Spleen (tissue), 11 donors: ENCODE measurements around the gene PDLIM7. TPM values are rescaled to one million over a fixed set of nuclear protein-coding genes. Genes with fewer than 3 reads are reported as not detected.

Source experiments
- DNase-seq: peaks from one replicate; pipeline ENCODE4 v3.0.0-alpha.2; 2020
- H3K27ac ChIP-seq, 8 donors: fragments of 200-600 bp; sonication (generic) in 7 of 8; 1 replicate in 4 of 8; 2 replicates in 4 of 8; pipeline versions ENCODE4 v1.5.0 to v1.8.0; 2016 to 2021; ENCODE audit warnings: inconsistent platforms in 4 of 8, mild to moderate bottlenecking in 4 of 8, moderate library complexity in 1 of 8
- H3K27me3 ChIP-seq, 7 donors: fragments of 200-600 bp; sonication (generic) in 6 of 7; replicated peaks in 1 of 7; 1 replicate in 4 of 7; 2 replicates in 3 of 7; pipeline versions ENCODE4 v1.5.0 to v1.8.0; 2016 to 2021; ENCODE audit warnings: inconsistent platforms in 3 of 7, mild to moderate bottlenecking in 1 of 7
- H3K36me3 ChIP-seq, 6 donors: fragments of 200-600 bp; sonication (generic) in 5 of 6; 1 replicate in 4 of 6; 2 replicates in 2 of 6; pipeline versions ENCODE4 v1.5.0 to v1.8.0; 2016 to 2021; ENCODE audit warnings: inconsistent platforms in 2 of 6
- H3K4me1 ChIP-seq, 6 donors: fragments of 200-600 bp; sonication (generic) in 5 of 6; 1 replicate in 3 of 6; 2 replicates in 3 of 6; pipeline versions ENCODE4 v1.5.0 to v1.8.0; 2016 to 2021; ENCODE audit warnings: inconsistent platforms in 3 of 6
- H3K4me3 ChIP-seq, 8 donors: fragments of 200-600 bp; sonication (generic) in 7 of 8; 1 replicate in 4 of 8; 2 replicates in 4 of 8; pipeline versions ENCODE4 v1.5.0 to v1.8.0; 2016 to 2021; ENCODE audit warnings: inconsistent platforms in 4 of 8, mild to moderate bottlenecking in 4 of 8, moderate library complexity in 2 of 8
- H3K9me3 ChIP-seq, 8 donors: fragments of 200-600 bp; sonication (generic) in 7 of 8; 1 replicate in 4 of 8; 2 replicates in 4 of 8; pipeline versions ENCODE4 v1.5.0 to v1.8.0; 2016 to 2021; ENCODE audit warnings: inconsistent platforms in 4 of 8
- POLR2A ChIP-seq, 3 donors: fragments of 450-650 bp; IDR thresholded peaks; one replicate each; pipeline ENCODE4 v1.5.1; 2017; ENCODE audit warnings: antibody characterized with exemption in 3 of 3, mild to moderate bottlenecking in 1 of 3
- POLR2AphosphoS5 ChIP-seq, 3 donors: sonication (generic); formaldehyde crosslinking; IDR thresholded peaks; one replicate each; pipeline ENCODE4 v1.5.1; 2017; ENCODE audit warnings: antibody characterized with exemption in 3 of 3
- WGBS, 5 donors: extraction: QIAGEN DNeasy Blood & Tissue Kit in 3 of 5; methylation state at CpG; one replicate each; pipeline versions ENCODE4 v1.1.5 to v1.1.7; 2013 to 2018; 5-methylcytosine and 5-hydroxymethylcytosine counted together
- intact Hi-C: fragments of 100-400 bp; cut with DNase I; formaldehyde crosslinking; loops from one replicate; pipeline ENCODE4 v1.15.0; 2023; ENCODE audit warnings: low total_unique reads
- polyA plus RNA-seq, 3 donors: library from polyadenylated mRNA; stranded (reverse); fragments of 200-250 nt; gene quantifications; one replicate each; pipeline ENCODE4 v1.2.1, GENCODE V29; 2013
- total RNA-seq, 7 donors: library from RNA; depleted of rRNA in 3 of 7; stranded (reverse); fragments of >200 nt in 3 of 7; fragmentation: NEBNext Ultra II Directional in 4 of 7; extraction: Animal tissue kit (Norgen Biotek cat#: 25700) in 4 of 7; gene quantifications; one replicate each; pipeline versions ENCODE4 v1.1.0 to v1.2.1, GENCODE V29; 2016 to 2021
- TF ChIP-seq, protein P1 (sequence below), 11 experiments: fragments of 200-600 bp in 7 of 11; fragments of 450-650 bp in 4 of 11; sonication (generic) in 4 of 11; IDR thresholded peaks in 8 of 11; conservative IDR thresholded peaks in 3 of 11; 1 replicate in 7 of 11; 2 replicates in 4 of 11; pipeline versions ENCODE4 v1.4.0 to v1.8.0; 2016 to 2021; ENCODE audit warnings: antibody characterized with exemption in 11 of 11, inconsistent platforms in 4 of 11, mild to moderate bottlenecking in 1 of 11
- donor health status: healthy with polysubstance abuse.
- donor health status: DM: no; HTN: no; CAD: no; lungs with moderate emphysema.
- donor health status: DM: no; HTN: no; CAD: no.
- donor health status: Bipolar disorder and iron deficiency.
- donor health status: healthy.
- donor health status: DM: no; HTN: no; CAD: no.
- donor health status: DM: yes; HTN: yes; CAD: no.

The PDLIM7 gene
- total and polyA plus RNA-seq, 10 donors = 42.5 to 220 (median 85.1) TPM

DNA sequence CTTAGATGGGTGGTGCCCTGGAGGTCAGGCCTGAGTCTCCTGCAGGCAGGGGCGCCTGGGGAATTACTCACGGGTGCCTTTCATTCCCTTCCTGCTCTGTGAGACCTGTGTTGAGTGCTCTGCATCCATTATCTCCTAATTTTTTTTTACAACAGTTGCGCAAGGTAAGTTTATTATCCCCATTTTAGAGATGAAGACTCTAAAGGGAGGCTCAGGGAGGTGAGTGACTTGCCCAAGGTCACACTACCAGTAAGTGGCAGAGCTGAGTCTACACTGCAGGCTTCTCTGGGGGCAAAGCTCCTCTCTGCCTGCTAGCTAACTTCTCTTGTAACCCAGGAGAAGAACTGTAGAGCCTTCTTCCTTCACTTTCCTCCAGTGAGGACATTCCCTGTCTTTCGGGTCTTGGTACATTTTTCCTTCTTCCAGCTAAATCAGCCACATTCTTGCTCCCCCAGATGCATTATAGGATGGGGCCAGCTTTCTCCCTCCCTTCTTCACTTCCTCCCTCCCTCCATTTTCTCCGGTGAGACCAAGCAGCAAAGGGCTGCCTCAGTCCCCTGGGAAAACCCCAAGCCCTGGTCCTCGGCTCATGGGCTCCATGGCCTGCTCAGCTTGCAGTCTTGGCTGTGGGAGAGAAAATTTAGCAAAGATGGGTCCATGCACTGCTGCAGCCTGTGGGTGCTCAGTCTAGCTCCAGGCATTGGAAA is 49.0 kb downstream of the PDLIM7 start:
- Histone ChIP-seq H3K36me3 (peaks cover 0 to 9% (median 0%) of the 10 kb centered on the region in 6 donors), H3K27me3 (peaks cover 0 to 33% (median 0%) of the 10 kb centered on the region in 7 donors), H3K27ac (peak overlapping the region in 1 of 8 donors; percentile 86), H3K4me3 (peak overlapping the region in 1 of 8 donors; percentile 83), H3K9me3 (no peaks in the 10 kb centered on the region), H3K4me1 (peaks cover 15 to 76% (median 48%) of the 10 kb centered on the region in 6 donors)
- intact Hi-C loops = no loop called here
- TF ChIP-seq POLR2AphosphoS5 (IDR thresholded peaks at IDR 0.05) = peak in 1 of 3 donors; percentile 16
- TF ChIP-seq, protein P1, sequence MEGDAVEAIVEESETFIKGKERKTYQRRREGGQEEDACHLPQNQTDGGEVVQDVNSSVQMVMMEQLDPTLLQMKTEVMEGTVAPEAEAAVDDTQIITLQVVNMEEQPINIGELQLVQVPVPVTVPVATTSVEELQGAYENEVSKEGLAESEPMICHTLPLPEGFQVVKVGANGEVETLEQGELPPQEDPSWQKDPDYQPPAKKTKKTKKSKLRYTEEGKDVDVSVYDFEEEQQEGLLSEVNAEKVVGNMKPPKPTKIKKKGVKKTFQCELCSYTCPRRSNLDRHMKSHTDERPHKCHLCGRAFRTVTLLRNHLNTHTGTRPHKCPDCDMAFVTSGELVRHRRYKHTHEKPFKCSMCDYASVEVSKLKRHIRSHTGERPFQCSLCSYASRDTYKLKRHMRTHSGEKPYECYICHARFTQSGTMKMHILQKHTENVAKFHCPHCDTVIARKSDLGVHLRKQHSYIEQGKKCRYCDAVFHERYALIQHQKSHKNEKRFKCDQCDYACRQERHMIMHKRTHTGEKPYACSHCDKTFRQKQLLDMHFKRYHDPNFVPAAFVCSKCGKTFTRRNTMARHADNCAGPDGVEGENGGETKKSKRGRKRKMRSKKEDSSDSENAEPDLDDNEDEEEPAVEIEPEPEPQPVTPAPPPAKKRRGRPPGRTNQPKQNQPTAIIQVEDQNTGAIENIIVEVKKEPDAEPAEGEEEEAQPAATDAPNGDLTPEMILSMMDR (IDR thresholded peaks at IDR 0.05 in 8 of 11, conservative IDR thresholded peaks at IDR 0.05 in 3 of 11) = no peak
- no peak for DNase-seq
- 63 to 76% (median 70%) methylated on average over 6 of the region's 6 CpGs for WGBS, 5 donors

GRCh38 chr5:177447611-177448243 is 49.7 kb downstream of the PDLIM7 start:
- TF ChIP-seq POLR2AphosphoS5 (IDR thresholded peaks at IDR 0.05) = peak; percentile 62 to 82 (median 65)
- TF ChIP-seq, protein P1 (IDR thresholded peaks at IDR 0.05 in 8 of 11, conservative IDR thresholded peaks at IDR 0.05 in 3 of 11) = no peak
- TF ChIP-seq POLR2A (IDR thresholded peaks at IDR 0.05) = no peak
- peak; percentile 87 for DNase-seq

DNA sequence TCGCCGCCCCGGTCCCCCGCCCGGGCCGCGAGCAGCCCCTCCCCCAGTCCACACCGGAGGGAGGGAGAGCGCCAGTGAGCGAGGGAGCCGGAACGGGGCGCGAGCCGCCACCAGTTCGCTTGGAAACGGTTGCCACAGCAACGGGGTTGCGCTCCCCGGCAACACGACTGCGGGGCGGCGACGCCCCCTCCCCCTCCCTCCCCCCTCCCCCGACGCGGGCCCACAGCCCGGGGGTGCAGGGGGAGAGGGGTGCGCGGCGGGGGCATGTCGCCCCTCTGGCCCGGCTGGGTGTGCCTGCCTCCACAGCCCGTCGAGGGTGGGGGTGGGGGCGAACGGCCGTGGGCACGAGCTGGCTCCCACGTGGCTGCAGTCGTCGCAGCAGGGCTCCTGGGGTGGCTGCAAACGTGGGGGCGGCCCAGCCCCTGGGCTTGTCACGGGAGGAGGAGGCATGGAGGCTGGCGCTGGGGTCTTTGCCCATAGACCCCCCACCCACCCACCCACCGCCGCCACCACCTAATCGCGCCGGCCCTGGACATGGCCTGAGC is 50.3 kb downstream of the PDLIM7 start:
- TF ChIP-seq, protein P1 (IDR thresholded peaks at IDR 0.05 in 8 of 11, conservative IDR thresholded peaks at IDR 0.05 in 3 of 11) = no peak
- TF ChIP-seq POLR2AphosphoS5 (IDR thresholded peaks at IDR 0.05) (peak; percentile 21 to 81 (median 68)), POLR2A (IDR thresholded peaks at IDR 0.05) (no peak)
- peaks cover 0 to 21% (median 11%) of the 10 kb centered on the region in 6 donors for H3K36me3 ChIP-seq
- H3K4me1 ChIP-seq = peaks cover 15 to 77% (median 48%) of the 10 kb centered on the region in 6 donors
- 0 to 3% (median 0%) methylated on average over 4 to 46 of the region's 52 CpGs for WGBS, 5 donors
- no peaks in the 10 kb centered on the region for H3K9me3 ChIP-seq
- peak overlapping the region in 7 of 8 donors; percentile 67 to 88 (median 79) for H3K27ac ChIP-seq
- H3K4me3 ChIP-seq = peak overlapping the region; percentile 41 to 83 (median 55)
- peaks cover 0 to 32% (median 0%) of the 10 kb centered on the region in 7 donors for H3K27me3 ChIP-seq
- intact Hi-C loops = no loop called here
- DNase-seq = peak; percentile 92

More at GRCh38 chr5:177447611-177448243, 49.7 kb downstream of the PDLIM7 start:
- Histone ChIP-seq H3K9me3 (no peaks in the 10 kb centered on the region), H3K27ac (peak overlapping the region in 2 of 8 donors; percentile 86 to 88), H3K27me3 (peaks cover 0 to 32% (median 0%) of the 10 kb centered on the region in 7 donors), H3K4me1 (peaks cover 15 to 76% (median 46%) of the 10 kb centered on the region in 6 donors), H3K36me3 (peaks cover 0 to 15% (median 5%) of the 10 kb centered on the region in 6 donors), H3K4me3 (peak overlapping the region in 4 of 8 donors; percentile 58 to 83 (median 60))
- whole genome bisulfite sequencing, 5 donors = 6 to 19% (median 9%) methylated on average over 19 to 23 of the region's 23 CpGs
- intact Hi-C loops = no loop called here
